ENCODE data around the gene DPEP2NB.

- TF ChIP-seq SUZ12 (IDR thresholded peaks at IDR 0.05; ENCODE audit: unreplicated experiment), result no peak
- TF ChIP-seq NR2C2 (IDR thresholded peaks at IDR 0.05; ENCODE audit: borderline replicate concordance, control insufficient read depth, insufficient read length, low read depth), result no peak
- no peak for TF ChIP-seq NFYB (IDR thresholded peaks at IDR 0.05; ENCODE audit: insufficient read depth, low read depth, low read length)
- no peak for TF ChIP-seq CREM (IDR thresholded peaks at IDR 0.05; ENCODE audit: low read depth)
- TF ChIP-seq TBL1XR1 (IDR thresholded peaks at IDR 0.05; ENCODE audit: low read depth, low read length), result no peak
Measured at GRCh38 chr16:67964477-67965131, 51.1 kb downstream of the DPEP2NB start.

Measured in GM12878 (cell line).